ENCODE results near the gene CCDC85A.

CCDC85A gene

DNA sequence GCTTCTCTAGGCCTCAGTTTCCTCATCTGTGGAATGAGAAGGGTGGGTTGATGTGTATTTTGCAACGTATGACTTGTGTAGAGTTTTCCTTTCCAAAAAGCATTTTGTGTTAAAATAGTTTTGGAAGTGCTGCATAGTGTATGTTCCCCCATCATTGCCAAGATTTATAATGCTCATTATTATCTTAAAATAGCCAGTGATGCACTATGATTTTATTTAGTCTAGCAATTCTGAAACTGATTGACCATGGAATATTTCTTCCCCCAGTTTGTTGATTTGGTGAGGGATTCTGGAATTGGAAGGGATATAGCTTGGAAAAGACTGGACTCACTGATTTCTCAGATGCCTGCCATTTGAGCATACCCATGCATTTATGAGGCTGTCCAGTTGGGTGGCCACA is 130.6 kb downstream of the CCDC85A start:
- no peak for DNase-seq

DNA sequence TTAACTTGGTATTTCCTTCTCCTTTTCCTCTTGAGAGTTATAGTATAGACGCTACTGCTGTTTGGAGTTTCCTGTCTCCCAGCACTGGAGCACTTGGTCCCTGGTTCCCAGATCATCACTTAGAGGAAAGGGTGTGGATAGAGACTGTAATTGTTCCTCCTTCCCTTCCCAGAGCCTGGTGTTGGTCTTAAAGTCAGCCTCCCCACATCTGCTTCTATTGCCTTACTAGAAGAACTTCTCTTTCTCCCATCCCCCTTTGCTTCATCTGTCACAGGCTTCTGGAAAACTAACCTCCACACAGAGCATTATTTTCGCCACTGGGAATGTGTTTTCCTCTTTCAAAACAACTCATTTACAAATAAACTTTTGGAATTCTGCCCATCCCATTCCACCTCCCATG is 131.0 kb downstream of the CCDC85A start:
- no peak for DNase-seq

DNA sequence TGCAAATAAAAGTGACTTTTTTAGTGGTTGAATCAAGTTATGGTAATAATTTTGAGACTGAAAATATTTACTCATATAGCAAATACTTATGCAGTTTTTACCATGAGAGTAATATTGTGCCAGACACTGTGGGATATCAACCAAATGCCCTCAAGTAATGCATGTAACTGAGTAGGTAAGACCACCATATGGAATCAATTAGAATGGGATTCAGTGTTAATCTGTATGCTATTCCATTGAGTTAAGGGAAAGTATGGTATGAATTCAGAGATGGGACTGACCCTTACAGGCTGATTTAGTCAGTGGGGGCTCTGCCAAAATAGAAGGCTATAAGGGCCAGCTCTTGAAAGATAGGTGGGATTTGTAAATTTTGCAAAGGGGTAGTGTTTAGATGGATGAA is 131.6 kb downstream of the CCDC85A start:
- no peak for DNase-seq

DNA sequence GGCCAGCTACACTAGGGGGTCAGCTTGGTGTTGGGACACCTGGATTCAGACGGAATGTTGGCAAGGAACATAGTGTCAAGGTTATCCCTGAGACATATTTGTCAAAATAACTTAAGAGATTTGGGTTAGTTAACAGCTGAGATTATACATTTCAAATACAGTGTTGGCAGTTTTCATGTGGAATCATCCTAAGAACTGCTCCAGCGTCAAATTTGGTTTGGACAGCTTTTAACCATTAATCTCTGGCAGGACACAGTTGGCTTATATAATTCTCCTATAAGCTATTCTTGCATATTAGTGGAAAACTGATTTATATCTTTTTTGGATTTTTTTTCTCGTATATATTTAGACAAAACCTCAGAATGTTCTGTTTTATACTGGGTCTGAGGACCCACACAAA is 132.2 kb downstream of the CCDC85A start:
- no peak for DNase-seq

DNA sequence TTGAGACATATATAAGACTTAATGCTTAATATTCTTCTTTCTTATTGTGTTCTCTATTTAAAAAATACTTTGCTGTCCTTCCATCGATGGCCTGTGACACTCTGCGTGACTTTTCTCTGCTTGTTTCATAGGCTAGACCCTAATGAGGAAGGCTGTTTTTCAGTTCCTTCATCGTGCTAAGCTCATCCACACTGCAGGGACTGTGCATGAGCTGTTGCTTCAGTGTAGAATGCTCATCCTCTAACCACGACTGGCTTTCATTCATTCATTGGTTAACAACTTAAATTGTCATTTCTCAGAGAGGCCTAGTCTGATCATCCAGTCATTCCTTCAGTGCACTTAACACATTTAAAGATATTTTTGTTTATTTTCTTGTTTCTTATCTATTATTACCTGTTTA is 134.4 kb downstream of the CCDC85A start:
- DNase-seq, result no peak

DNA sequence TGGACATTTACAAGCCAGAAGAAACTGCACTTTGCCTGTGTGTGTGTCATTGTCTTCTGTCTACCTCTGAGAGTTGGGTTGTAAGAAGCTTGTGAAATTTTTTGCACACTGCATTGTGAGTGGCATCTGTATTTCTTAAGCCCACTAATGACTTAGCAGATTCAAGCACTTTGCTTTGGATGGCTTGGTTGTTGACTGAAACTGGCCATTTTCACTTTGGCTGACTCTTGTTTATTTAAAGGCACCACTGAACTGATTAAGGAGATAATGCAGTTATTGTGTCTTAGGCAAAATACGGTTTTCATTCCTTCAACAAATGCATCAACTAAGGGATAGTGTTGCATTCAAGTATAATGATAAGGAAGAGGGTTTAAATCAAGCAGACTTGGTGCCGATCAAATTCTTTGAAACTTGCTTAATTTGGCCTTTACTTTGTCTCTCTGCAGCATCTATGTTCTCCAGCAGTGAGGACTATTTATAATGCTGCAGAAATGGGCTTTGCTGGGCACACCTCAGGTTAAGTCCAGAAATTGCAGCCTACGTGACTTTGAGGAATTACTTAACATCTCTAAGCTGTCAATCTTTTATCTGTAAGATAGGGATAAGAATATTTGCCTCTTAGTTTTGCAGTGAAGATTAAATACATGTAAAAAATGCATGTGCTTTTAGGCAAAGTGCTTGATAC is 142.0 kb downstream of the CCDC85A start:
- DNase-seq, result no peak

DNA sequence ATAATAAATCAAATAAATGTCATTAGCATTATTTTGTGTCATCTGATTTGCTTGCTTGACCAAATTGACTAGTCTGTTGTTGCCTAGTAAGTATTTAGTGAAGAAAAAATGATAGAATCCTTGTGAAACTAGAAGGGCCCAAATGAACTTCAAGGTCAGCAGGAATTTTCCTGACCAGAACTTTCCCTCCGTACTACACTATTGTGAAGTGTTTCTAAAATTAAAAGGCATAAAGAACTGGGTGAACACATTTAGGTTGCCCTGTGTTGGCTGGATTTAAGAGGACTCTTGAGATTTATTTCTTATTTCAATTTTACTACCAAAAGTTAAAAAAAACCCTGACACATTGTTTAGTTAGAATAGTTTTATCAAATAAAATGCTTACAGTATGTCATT is 142.6 kb downstream of the CCDC85A start:
- DNase-seq, result no peak

DNA sequence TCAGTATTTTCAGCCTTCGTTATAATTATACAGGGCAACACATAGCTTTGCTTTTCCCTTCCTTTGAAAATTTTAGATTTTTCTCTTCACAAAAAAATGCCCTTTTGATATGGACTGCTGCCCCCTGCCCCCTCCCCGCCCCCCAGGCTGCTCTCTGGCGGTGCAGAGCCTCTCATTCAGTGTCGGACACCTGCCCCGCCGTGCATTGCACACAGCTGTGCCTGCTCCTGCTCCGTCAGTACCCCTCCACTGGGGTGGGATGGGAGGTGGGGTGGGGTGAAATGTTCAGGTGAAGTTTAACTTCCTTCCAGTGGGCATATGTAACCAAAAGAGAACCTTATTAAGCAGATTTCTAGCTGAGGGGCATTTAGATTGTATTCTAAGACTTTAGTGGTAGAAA is 148.0 kb downstream of the CCDC85A start:
- DNase-seq, result no peak

DNA sequence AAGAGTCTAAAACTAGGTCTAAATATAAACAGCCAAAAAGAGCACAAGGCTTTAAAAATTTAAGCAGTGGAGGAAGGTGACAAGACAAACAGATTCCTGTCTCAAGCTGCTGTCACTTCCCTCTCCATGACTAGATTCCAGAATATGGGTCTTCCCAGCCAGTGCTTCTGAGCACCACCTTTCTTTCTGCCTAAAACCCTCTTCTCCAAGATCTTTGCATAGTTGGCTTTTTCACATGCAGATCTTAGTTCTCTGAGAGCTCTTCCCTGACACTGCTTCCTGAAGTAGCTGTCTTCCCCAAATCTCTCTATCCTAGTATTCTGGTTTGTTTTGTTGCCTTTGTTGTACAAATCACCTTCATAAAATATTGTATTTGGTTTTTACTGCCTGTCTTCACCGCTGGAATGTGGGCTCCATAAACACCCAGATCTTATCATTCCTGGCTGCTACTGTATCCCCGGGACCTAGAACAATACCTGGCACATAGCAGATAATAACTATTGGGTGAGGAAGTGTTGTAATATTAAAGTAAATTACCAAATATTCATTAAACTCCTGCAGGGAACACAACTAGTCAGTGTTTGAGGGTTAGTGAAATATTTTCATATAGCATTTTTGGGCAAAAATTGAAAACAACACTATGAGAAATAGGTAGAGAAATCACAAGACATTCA is 150.2 kb downstream of the CCDC85A start:
- no peak for DNase-seq

DNA sequence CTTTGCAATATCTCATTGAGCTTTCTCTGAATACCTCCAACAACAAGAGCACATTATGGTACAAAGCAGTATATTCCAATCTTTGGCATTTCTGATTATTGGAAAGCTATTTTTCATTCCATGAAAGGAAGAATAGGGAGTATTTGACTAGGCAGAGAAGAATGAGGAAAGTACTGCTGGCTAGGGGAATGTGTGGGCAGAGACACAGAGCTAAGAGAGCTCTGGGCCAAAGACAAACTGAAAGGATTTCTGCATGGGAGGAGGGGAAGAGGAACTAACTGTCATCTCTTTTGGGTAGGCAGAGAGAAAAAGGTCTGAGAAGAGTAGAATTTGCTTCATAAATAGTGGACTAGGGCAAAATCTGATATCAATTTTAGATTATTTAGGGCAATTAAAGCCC is 150.8 kb downstream of the CCDC85A start:
- no peak for DNase-seq

DNA sequence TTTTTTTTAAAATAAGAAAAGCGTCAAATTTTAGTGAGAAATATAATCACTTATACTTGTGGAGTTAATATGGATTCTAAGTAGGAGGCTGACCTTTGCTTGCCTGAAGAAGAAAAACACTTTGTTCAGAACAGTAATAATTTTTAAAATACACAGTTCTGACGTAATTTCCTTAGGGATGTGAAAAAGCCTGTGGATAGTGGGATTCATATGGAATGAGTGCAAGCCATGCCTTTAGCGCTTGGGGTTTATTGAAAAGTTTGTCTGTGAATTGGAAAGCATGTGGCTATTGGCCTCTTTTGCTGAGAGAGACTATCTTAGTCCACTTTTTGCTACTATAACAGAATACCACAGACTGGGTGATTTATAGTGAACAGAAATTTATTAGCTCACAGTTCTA is 151.3 kb downstream of the CCDC85A start:
- DNase-seq, result no peak

DNA sequence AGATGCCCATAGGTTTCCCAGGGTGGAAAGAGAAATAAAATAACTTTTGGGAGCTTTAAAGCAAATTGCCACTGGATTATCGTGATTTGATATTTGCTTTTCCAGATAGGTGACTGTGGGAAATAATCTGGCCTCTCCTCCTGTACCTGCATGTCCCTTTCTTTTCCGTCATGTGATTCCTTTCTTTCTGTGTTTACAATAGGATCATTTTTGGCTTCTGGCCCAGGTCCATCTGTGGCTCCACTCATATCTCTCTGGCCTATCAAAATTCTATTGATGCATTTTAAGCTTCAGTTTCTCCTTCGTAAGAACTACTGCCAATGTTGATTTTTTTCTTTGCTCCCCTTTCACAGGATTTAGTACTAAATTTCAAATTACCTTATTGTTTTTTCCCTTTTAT is 153.6 kb downstream of the CCDC85A start:
- DNase-seq, result no peak

DNA sequence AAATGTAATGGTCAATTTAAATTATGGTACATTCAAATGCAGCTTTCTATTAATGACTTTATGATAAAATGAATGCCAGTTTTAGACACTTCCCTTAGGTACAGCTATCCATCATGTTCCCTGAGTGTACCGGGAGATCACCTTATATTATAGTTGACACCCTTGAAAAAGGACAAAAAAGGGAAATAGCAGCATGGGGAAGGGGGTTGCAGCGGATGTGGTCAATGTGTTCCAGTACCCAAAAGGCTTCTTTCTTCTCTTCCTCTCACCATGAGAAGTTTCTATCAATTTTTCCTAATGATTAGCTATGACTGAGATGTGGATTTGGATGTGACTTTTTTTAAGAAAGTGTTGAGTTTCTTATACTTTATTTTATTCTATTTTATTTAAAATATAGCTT is 154.4 kb downstream of the CCDC85A start:
- no peak for DNase-seq

DNA sequence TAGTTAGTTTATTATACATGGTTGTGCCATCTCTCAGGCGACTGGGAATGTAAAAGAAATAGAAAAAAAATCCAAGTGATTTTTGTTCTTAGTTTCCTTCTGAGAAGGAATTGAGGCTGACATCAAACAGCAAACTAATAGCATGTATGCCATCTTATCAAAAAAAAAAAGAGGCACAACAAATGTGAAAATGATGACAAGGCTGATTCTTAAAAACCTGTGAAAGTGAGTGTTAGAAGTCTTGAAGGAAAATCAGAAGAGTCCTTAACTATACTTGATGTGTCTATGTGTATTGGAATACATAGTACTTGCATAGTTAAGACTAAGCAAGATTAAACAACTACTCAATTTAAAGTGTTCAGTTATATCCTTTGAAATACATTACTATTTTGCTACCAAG is 161.0 kb downstream of the CCDC85A start:
- no peak for DNase-seq

DNA sequence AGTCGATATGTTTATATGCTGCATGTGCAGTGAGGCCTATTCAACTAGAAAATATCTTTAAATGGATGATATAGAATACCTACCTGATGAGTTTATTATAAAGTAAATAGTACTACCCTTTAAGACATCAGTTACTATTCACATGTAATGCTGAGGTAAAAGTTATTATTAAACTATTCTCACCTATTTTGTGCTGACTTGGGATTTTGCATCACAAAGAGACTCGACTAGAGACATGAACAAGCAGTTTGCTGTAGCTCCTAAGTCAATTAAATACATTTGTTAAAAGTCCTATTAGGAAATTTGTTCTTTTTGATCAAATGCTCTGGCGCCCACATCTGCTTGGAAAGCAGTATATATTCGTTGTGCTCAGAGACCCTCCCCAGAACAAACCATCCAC is 164.1 kb downstream of the CCDC85A start:
- DNase-seq, result no peak

DNA sequence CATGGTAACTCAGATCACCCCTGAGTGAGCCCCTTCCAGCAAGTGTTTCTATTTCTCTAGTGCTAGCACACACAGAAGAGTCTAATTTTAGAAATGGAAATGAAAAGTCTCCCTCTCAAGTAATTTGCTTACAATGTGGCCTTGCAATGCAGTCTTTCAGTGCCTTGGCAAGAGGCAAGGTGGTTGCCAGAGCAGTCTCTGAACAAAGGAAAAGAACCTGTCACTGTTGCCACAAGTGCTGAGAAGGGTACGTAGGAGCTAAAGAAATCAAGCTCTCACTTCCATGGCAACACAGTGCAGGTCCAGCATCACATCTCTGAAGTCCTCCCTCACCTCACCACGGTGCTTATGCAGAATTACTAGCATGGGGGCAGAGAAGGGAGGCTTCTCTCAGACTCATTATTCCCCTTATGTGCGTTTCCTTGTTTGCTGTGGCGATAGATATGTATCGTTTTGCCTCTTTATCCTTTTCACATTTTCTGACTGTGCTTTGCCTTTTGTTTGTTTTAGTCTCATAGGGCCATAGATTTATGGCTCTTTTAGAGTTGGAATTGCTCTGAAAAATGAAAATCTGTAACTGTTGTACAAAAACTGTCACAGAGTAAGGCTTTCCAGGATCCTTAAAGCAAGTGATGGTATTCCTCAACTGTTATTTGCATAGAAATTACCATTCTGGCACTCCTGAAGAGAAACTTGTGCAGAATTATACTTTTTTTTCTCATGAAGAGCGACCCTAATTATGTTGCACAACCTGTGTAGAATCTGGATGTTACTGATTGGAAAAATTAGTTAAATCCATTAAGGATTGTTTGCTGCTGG is 164.8 kb downstream of the CCDC85A start:
- DNase-seq, result no peak

DNA sequence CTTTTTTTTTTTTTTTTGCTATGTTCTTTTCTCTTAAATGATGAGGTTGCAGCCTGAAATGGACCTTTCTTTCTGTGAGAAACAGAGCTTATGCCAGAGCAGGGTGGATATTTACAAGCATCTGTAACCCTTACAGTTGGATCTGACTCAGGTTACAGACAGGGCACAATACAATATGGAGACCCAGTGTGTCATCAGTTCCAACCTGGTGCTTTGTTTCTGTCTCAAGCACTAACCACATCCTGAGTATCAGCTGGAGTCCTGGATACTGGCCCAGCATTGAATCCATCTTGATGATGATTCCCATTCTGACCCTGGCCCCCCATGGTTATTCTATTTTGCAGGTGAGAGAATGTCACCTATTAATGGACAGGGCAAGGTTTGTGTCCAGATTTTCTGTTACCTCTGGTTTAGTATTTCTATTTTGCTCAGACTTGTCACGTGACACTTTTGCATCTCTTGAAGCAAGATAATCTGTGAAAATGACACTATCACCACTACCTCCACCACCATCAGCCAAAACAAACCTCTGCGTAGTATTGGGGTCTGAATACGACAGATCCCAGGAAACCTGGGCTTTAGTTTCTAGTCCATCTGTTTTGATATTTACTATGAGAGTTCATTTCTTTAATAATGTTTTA is 174.0 kb downstream of the CCDC85A start:
- no peak for DNase-seq

DNA sequence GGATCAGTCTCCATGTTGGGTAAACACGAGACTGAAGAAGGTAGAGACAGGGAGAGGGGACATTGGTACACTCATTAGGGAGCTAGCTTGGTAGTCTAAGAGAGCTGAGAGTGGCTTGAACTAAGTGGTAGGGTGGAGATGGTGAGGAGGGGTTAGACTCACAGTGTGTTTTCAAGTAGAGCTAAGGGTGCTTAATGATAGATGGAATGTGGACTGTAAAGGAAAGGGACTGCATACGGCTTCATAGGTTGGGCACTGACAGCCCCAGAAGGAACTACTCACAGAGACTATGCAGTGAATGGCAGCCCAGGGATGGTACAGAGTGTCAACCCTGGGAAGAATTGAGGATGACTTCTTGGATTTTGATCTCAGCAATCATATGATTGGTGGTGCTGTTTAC is 178.1 kb downstream of the CCDC85A start:
- DNase-seq, result no peak

DNA sequence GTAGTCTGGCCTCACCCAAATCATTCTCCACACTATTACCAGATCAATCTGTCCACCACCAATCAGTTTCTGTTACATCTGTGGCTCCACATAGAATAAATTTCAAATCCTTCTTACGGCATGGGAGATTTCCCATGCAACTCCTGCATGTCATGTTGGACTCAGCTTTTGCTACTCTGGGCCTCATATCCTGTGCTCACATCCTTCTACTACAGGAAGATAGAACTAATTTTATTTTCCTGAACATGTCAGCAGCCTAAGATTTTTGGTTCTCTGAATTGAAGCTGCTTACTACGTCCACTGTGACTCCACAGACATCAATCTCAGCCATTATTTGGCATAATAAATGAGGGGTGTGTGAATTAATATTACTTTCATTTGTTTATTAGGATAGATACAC is 181.1 kb downstream of the CCDC85A start:
- no peak for DNase-seq

DNA sequence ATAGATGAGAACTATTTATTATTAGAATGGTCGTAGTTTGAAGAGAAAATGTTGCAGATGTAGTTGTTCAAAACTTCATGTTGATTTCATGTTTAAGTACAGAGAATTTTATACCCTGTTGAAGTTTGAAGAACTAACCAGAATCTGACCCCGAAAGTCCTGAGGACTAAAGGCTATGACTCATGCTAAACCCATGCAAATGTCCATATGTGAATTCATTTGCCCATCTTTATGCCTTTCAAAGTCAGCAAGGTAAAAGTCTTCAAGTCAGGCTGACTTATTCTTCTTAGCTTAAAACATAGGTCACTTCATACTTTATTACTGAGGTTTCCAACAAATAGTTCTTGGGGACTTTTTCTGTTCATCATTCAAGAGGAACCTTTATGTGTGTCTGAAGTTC is 185.5 kb downstream of the CCDC85A start:
- DNase-seq, result no peak

DNA sequence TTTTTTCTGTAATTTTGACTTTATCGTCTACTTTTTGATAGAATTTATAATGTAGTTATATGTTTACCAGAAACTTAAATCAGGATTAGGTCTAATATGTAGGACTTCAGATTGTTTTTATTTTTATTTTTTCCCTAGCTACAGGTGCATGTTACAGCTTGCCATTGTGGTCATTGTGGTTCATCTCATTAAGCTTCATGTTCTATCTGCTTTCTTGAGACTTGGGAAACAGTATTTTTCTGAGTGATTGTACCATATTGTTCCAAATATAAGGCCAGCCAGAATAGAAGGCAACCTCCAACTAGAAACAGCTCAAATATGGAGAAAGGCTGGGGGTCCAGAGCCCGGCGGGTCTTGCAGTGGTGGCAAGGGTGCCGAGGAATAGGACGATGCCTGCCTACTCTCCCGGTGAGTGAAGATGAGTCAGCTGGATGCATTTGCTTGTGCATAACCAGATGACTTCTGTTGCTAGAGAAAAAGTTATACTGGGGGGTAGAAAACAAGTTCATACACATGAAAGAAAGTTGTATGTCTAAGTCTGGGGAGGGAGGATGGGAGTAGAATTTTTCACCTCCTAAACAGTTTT is 188.4 kb downstream of the CCDC85A start:
- no peak for DNase-seq

DNA sequence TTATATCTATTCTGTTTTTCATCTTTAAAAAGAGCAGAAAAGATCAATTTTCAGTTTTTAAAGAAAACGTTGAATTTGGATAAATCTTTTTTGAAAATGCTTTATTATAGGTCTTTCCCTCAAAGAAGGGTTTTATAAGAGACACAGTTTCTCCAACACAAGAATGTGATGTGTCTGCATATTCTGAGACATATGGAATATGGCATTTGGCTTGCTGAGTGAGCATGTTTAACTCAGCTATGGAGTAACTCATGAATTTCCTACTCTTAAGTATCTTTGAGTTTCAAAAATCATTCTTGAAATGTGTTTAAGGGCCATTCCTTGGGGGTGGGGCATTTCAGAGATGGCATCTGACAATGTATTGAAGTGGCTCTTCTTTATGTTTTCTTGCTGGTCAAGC is 191.5 kb downstream of the CCDC85A start:
- no peak for DNase-seq

All from stimulated activated naive CD4-positive, alpha-beta T cell (primary cell).